Neural progenitor cell (in vitro differentiated cells): Measurements from ENCODE around the gene ZNF586. TPM values are rescaled to one million over a fixed set of nuclear protein-coding genes. Genes with fewer than 3 reads are reported as not detected.
"Not testable (repeated sequence)": the region's sequence is repeated elsewhere in the genome, so short reads cannot be mapped to it uniquely, and the experiment has no call there.

Source experiments
- DNase-seq: peaks from one replicate; pipeline ENCODE4 v3.0.0-alpha.2; 2016; ENCODE audit warnings: low spot score
- H2AFZ ChIP-seq: fragments of 200-600 bp; sonication (generic); replicated peaks from 2 replicates; pipeline ENCODE4 v1.6.1; 2016; ENCODE audit warnings: antibody characterized with exemption
- H3F3A ChIP-seq: fragments of 200-600 bp; sonication (generic); 2 replicates; pipeline ENCODE4 v1.6.1; 2016; ENCODE audit warnings: antibody characterized with exemption, low read depth
- H3K27ac ChIP-seq: fragments of 200-600 bp; sonication (generic); 2 replicates; pipeline ENCODE4 v1.5.1; 2016; ENCODE audit warnings: mild to moderate bottlenecking
- H3K27me3 ChIP-seq: fragments of 200-600 bp; sonication (generic); 2 replicates; pipeline ENCODE4 v1.6.1; 2016; ENCODE audit warnings: mild to moderate bottlenecking, moderate library complexity
- H3K36me3 ChIP-seq: fragments of 200-600 bp; sonication (generic); 2 replicates; pipeline ENCODE4 v1.5.1; 2016
- H3K4me1 ChIP-seq: fragments of 200-600 bp; sonication (generic); 2 replicates; pipeline ENCODE4 v1.6.1; 2016; ENCODE audit warnings: mixed run types
- H3K4me2 ChIP-seq: fragments of 200-600 bp; sonication (generic); 2 replicates; pipeline ENCODE4 v1.6.1; 2016
- H3K4me3 ChIP-seq: fragments of 200-600 bp; sonication (generic); 2 replicates; pipeline ENCODE4 v1.5.1; 2016
- H3K79me2 ChIP-seq: fragments of 200-600 bp; sonication (generic); 2 replicates; pipeline ENCODE4 v1.6.1; 2016; ENCODE audit warnings: low read depth
- H3K9ac ChIP-seq: fragments of 200-600 bp; sonication (generic); 2 replicates; pipeline ENCODE4 v1.6.1; 2016
- H3K9me3 ChIP-seq: fragments of 200-600 bp; sonication (generic); 2 replicates; pipeline ENCODE4 v1.5.1; 2016; ENCODE audit warnings: low read depth
- H4K20me1 ChIP-seq: fragments of 200-600 bp; sonication (generic); 2 replicates; pipeline ENCODE4 v1.6.1; 2016; ENCODE audit warnings: low read depth
- H3K27ac Mint-ChIP-seq: 3 replicates; pipeline ENCODE4 v1.8.0; 2021; ENCODE audit warnings: mixed read lengths
- H3K27me3 Mint-ChIP-seq: 2 replicates; pipeline ENCODE4 v1.8.0; 2022; ENCODE audit warnings: low read depth, mild to moderate bottlenecking, inconsistent platforms, moderate library complexity, mixed read lengths; ENCODE audit not compliant: insufficient read depth
- H3K36me3 Mint-ChIP-seq: 3 replicates; pipeline ENCODE4 v1.8.0; 2021; ENCODE audit warnings: mixed read lengths
- H3K4me1 Mint-ChIP-seq: 3 replicates; pipeline ENCODE4 v1.8.0; 2021; ENCODE audit warnings: mixed read lengths
- H3K4me3 Mint-ChIP-seq: 3 replicates; pipeline ENCODE4 v1.8.0; 2021; ENCODE audit warnings: mild to moderate bottlenecking, moderate library complexity, mixed read lengths
- H3K9me3 Mint-ChIP-seq: 3 replicates; pipeline ENCODE4 v1.8.0; 2020; ENCODE audit warnings: mixed read lengths
- CTCF ChIP-seq: fragments of 200-600 bp; sonication (generic); IDR thresholded peaks from 2 replicates; pipeline ENCODE4 v1.5.1; 2017; ENCODE audit warnings: antibody characterized with exemption, mild to moderate bottlenecking
- EZH2 ChIP-seq: fragments of 200-600 bp; sonication (generic); IDR thresholded peaks from 2 replicates; pipeline ENCODE4 v1.6.1; 2017; ENCODE audit warnings: antibody characterized with exemption, mild to moderate bottlenecking, moderate library complexity
- EZH2phosphoT487 ChIP-seq: fragments of 200-600 bp; sonication (generic); IDR thresholded peaks from 2 replicates; pipeline ENCODE4 v1.6.1; 2017; ENCODE audit warnings: antibody characterized with exemption
- total RNA-seq: library from RNA; depleted of rRNA; stranded (reverse); fragments of >200 nt; gene quantifications from 2 replicates; pipeline ENCODE4 v1.2.3, GENCODE V29; 2015; ENCODE audit warnings: low replicate concordance

ZNF586 gene
- total RNA-seq, 1 donor from 2014 or later = 19.8 TPM

DNA sequence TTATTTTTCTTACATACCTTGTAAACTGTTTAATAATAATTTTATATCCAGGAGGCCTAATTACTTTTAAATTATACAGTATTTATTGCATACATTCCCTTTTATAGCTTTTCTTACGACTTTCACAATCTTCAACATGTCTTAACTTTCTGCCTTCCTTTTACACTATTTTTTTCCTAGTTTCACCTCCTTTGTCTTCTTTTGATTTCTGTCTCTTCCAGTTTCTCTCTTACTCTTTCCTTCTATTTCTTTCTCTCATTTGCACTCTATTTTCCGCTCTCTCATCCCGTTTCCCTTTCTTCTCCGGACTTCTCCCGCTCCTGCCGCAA is 33.8 kb downstream of the ZNF586 start:
- Histone ChIP-seq H3F3A (peaks cover 58% of the 10 kb centered on the region), H3K9ac (peak overlapping the region; percentile 40), H4K20me1 (no peaks in the 10 kb centered on the region), H3K79me2 (peaks cover 51% of the 10 kb centered on the region), H3K4me3 (peak overlapping the region; percentile 56), H3K4me2 (peak overlapping the region; percentile 89), H3K9me3 (no peaks in the 10 kb centered on the region), H3K27me3 (no peaks in the 10 kb centered on the region), H3K36me3 (no peaks in the 10 kb centered on the region), H3K4me1 (peaks cover 55% of the 10 kb centered on the region), H3K27ac (peak overlapping the region; percentile 94), H2AFZ (peak overlapping the region; percentile 60)
- Mint-ChIP-seq H3K9me3 (peaks cover 4% of the 10 kb centered on the region), H3K4me3 (peak overlapping the region; percentile 88), H3K27me3 (peaks cover 12% of the 10 kb centered on the region), H3K27ac (peak overlapping the region; percentile 93), H3K4me1 (peaks cover 43% of the 10 kb centered on the region), H3K36me3 (peaks cover 26% of the 10 kb centered on the region)
- DNase-seq = no peak
- TF ChIP-seq CTCF = no peak
- TF ChIP-seq EZH2 = no peak

- no peaks in the 10 kb centered on the region for H3K9me3 ChIP-seq
- peak overlapping the region; percentile 60 for H2AFZ ChIP-seq
Observed at GRCh38 chr19:57803594-57804325, 34.3 kb downstream of the ZNF586 start.

DNA sequence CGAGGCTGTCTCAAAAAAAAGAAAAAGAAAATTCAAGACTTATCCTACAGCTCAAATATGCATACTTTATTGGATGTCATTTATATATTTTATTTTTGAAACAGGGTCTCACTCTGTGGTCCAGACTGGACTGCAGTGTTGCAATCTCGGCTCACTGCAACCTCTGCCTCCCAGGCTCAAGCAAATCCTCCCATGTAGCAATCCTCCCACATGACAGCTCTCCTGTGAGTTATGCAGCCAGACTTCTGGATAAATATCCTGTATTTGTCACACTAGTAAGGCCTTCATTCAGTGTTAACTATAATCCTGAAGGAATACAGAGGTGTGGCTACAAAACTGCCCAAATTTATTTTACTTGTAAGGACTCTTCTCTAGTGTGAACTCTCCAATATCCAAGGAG is 38.1 kb downstream of the ZNF586 start:
- peaks cover 32% of the 10 kb centered on the region for H3F3A ChIP-seq
- no peak overlapping the region for H3K27ac Mint-ChIP-seq
- no peak overlapping the region for H3K27ac ChIP-seq
- no peak overlapping the region for H3K4me2 ChIP-seq
- peaks cover 38% of the 10 kb centered on the region for H3K36me3 Mint-ChIP-seq
- DNase-seq = no peak
- no peak overlapping the region for H2AFZ ChIP-seq
- H3K4me3 ChIP-seq = no peak overlapping the region
- peaks cover 23% of the 10 kb centered on the region for H3K4me1 Mint-ChIP-seq
- no peak overlapping the region for H3K4me3 Mint-ChIP-seq
- H3K4me1 ChIP-seq = peaks cover 21% of the 10 kb centered on the region
- H3K9me3 ChIP-seq = no peaks in the 10 kb centered on the region
- H4K20me1 ChIP-seq = peaks cover 2% of the 10 kb centered on the region
- peaks cover 43% of the 10 kb centered on the region for H3K79me2 ChIP-seq
- H3K9ac ChIP-seq = no peak overlapping the region
- TF ChIP-seq CTCF (no peak), EZH2phosphoT487 (no peak), EZH2 (no peak)
- H3K36me3 ChIP-seq = no peaks in the 10 kb centered on the region
- peaks cover 4% of the 10 kb centered on the region for H3K9me3 Mint-ChIP-seq
- H3K27me3 Mint-ChIP-seq = peaks cover 9% of the 10 kb centered on the region
- H3K27me3 ChIP-seq = no peaks in the 10 kb centered on the region

More at GRCh38 chr19:57803594-57804325, 34.3 kb downstream of the ZNF586 start:
- Mint-ChIP-seq H3K27me3 (peaks cover 12% of the 10 kb centered on the region), H3K4me3 (peak overlapping the region; percentile 88), H3K27ac (peak overlapping the region; percentile 93), H3K9me3 (peaks cover 4% of the 10 kb centered on the region), H3K36me3 (peaks cover 28% of the 10 kb centered on the region), H3K4me1 (peaks cover 43% of the 10 kb centered on the region)
- TF ChIP-seq CTCF = no peak
- Histone ChIP-seq H3F3A (peaks cover 58% of the 10 kb centered on the region), H3K79me2 (peaks cover 51% of the 10 kb centered on the region), H3K4me1 (peaks cover 55% of the 10 kb centered on the region), H4K20me1 (no peaks in the 10 kb centered on the region), H3K27me3 (no peaks in the 10 kb centered on the region), H3K36me3 (no peaks in the 10 kb centered on the region), H3K4me3 (peak overlapping the region; percentile 56), H3K27ac (peak overlapping the region; percentile 94), H3K4me2 (peak overlapping the region; percentile 89), H3K9ac (peak overlapping the region; percentile 40)
- peak; percentile 95 for DNase-seq

GRCh38 chr19:57810410-57811295 is 41.2 kb downstream of the ZNF586 start:
- H3K4me2 ChIP-seq, H2AFZ ChIP-seq, H3K9ac ChIP-seq, H3K4me3 Mint-ChIP-seq, H3K27me3 Mint-ChIP-seq, DNase-seq, H3K36me3 ChIP-seq, H3K27ac ChIP-seq, H3K9me3 Mint-ChIP-seq, H3K27ac Mint-ChIP-seq, H3K4me1 ChIP-seq, H3K27me3 ChIP-seq, H3F3A ChIP-seq, H3K4me3 ChIP-seq, H3K9me3 ChIP-seq: not testable (repeated sequence)
- Mint-ChIP-seq H3K4me1 (peaks cover 18% of the 10 kb centered on the region), H3K36me3 (peaks cover 33% of the 10 kb centered on the region)
- Histone ChIP-seq H4K20me1 (peaks cover 14% of the 10 kb centered on the region), H3K79me2 (peaks cover 47% of the 10 kb centered on the region)
